Rectal smooth muscle tissue (tissue), 1 donor: Measurements from ENCODE around the gene WBP1L.
"Not testable (repeated sequence)": the region's sequence is repeated elsewhere in the genome, so short reads cannot be mapped to it uniquely, and the experiment has no call there.

Source experiments
- H3K27ac ChIP-seq: one replicate; pipeline ENCODE4 v1.7.0; 2013; ENCODE audit warnings: low read depth, low read length, inconsistent platforms
- H3K27me3 ChIP-seq: one replicate; pipeline ENCODE4 v1.7.0; 2013; ENCODE audit warnings: low read length; ENCODE audit not compliant: control insufficient read depth, insufficient read depth
- H3K36me3 ChIP-seq: one replicate; pipeline ENCODE4 v1.7.0; 2013; ENCODE audit warnings: low read length; ENCODE audit not compliant: control insufficient read depth, insufficient read depth
- H3K4me1 ChIP-seq: one replicate; pipeline ENCODE4 v1.7.0; 2013; ENCODE audit warnings: low read length; ENCODE audit not compliant: control insufficient read depth, insufficient read depth
- H3K4me3 ChIP-seq: one replicate; pipeline ENCODE4 v1.7.0; 2013; ENCODE audit warnings: low read length
- H3K9ac ChIP-seq: one replicate; pipeline ENCODE4 v1.7.0; 2013; ENCODE audit warnings: low read length

The WBP1L gene

GRCh38 chr10:102713814-102714620 is 29.7 kb upstream of the WBP1L start, which contains the start of gene ARL3:
ARL3 (minus strand) TSS chr10:102714397; CDS start chr10:102714275, 122 bp downstream.
- peak within 1 kb of the TSS; percentile 91 for H3K4me3 ChIP-seq
- no peaks in the 10 kb centered on the region for H3K27me3 ChIP-seq
- peaks cover 2% of the 10 kb centered on the region for H3K4me1 ChIP-seq
- H3K36me3 ChIP-seq = no peaks in the 10 kb centered on the region
- H3K9ac ChIP-seq = peak within 1 kb of the TSS; percentile 25
- peak within 1 kb of the TSS; percentile 17 for H3K27ac ChIP-seq

GRCh38 chr10:102714621-102715455 is 28.9 kb upstream of the WBP1L start, which contains the start of gene SFXN2:
SFXN2 (plus strand) TSS chr10:102714636; CDS start chr10:102726637, 12,001 bp downstream.
- Histone ChIP-seq H3K4me1 (peaks cover 2% of the 10 kb centered on the region), H3K36me3 (no peaks in the 10 kb centered on the region), H3K27ac (peak within 1 kb of the TSS; percentile 17), H3K4me3 (peak within 1 kb of the TSS; percentile 91), H3K27me3 (no peaks in the 10 kb centered on the region), H3K9ac (peak within 1 kb of the TSS; percentile 25)

- H3K4me3 ChIP-seq = no peak overlapping the region
- no peak overlapping the region for H3K27ac ChIP-seq
- peaks cover 2% of the 10 kb centered on the region for H3K4me1 ChIP-seq
- H3K9ac ChIP-seq = no peak overlapping the region
- H3K27me3 ChIP-seq = no peaks in the 10 kb centered on the region
- H3K36me3 ChIP-seq = no peaks in the 10 kb centered on the region
Observed at GRCh38 chr10:102715880-102716279, 27.9 kb upstream of the WBP1L start.

DNA sequence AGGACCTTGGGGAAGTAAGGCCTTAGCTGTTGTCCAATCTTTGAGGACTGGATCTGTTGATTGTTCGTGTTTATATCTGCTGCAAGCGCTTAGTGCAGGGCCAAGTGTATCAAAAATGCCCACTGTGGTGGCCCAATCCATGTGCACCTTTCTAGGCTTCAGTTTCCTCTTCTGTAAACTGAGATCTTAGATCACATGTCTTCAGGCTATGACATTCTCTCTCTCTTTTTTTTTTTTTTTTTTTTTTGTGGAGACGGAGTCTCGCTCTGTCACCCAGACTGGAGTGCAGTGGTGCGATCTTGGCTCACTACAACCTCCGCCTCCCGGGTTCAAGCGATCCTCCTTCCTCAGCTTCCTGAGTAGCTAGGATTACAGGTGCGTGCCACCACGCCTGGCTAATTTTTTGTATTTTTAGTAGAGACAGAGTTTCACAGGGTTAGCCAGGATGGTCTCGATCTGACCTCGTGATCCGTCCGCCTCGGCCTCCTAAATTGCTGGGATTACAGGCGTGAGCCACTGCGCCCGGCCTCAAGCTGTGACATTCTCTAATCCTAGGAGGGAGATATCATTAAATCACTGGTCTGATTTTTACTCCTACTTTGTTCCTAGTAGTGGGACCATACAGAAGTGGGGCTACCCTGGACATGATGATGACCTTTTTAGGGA is 26.7 kb upstream of the WBP1L start:
- not testable (repeated sequence) for H3K27ac ChIP-seq, H3K4me3 ChIP-seq, H3K36me3 ChIP-seq, H3K27me3 ChIP-seq, H3K4me1 ChIP-seq, H3K9ac ChIP-seq

DNA sequence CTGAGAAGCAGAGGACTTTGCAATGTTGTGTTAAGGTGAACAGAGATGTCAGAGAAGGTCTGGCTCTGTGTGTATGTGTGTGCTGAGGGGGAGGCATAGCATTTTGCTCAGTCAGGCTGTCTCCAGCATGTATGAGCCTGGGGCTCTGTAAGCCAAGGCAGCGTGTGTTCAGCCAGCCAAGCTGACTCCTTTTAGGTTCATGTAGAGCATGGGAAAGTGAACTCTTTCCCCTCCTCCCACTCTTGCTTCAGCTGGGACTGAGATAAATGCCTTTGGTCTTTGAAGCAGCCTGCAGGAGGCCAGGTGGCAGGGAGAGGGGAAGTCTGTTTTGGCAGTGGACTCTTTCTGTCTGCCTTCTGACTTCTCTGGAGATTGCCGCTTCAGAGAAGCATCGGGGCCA is 25.5 kb upstream of the WBP1L start:
- H3K27me3 ChIP-seq = no peaks in the 10 kb centered on the region
- peaks cover 1% of the 10 kb centered on the region for H3K4me1 ChIP-seq
- H3K27ac ChIP-seq = no peak overlapping the region
- no peak overlapping the region for H3K4me3 ChIP-seq
- H3K9ac ChIP-seq = no peak overlapping the region
- H3K36me3 ChIP-seq = no peaks in the 10 kb centered on the region

- H3K4me1 ChIP-seq = no peaks in the 10 kb centered on the region
- no peaks in the 10 kb centered on the region for H3K36me3 ChIP-seq
- H3K4me3 ChIP-seq = no peak overlapping the region
- no peak overlapping the region for H3K9ac ChIP-seq
- no peaks in the 10 kb centered on the region for H3K27me3 ChIP-seq
- no peak overlapping the region for H3K27ac ChIP-seq
Observed at GRCh38 chr10:102720337-102720736, 23.4 kb upstream of the WBP1L start.

DNA sequence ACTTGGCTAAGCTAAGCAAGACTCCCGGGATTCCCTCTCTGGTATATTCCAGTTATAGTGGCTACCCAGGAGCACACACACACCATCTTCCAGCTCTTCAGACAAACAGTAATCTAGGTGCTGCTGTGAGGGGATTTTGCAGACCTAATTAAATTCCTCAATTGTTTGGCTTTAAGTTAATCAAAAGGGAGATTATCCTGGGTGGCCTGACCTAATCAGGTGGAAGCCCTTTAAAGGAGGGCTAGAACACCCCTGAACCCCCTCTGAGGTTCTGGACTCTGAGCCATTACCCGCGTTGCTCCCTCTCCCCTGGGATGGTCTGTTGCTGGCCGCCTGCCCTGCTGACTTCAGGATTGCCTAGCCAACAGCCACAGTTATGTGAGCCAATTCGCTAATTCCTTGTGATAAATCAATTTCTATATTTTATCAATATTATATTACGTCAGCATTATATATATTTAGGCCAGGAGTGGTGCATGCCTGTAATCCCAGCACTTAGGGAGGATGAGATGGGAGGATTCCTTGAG is 22.9 kb upstream of the WBP1L start:
- Histone ChIP-seq H3K27ac (no peak overlapping the region), H3K36me3 (no peaks in the 10 kb centered on the region), H3K4me3 (no peak overlapping the region), H3K27me3 (no peaks in the 10 kb centered on the region), H3K4me1 (no peaks in the 10 kb centered on the region), H3K9ac (no peak overlapping the region)

- H3K27me3 ChIP-seq = no peaks in the 10 kb centered on the region
- H3K27ac ChIP-seq = no peak overlapping the region
- peaks cover 2% of the 10 kb centered on the region for H3K36me3 ChIP-seq
- no peak overlapping the region for H3K9ac ChIP-seq
- H3K4me1 ChIP-seq = no peaks in the 10 kb centered on the region
- no peak overlapping the region for H3K4me3 ChIP-seq
Observed at GRCh38 chr10:102721954-102722353, 21.8 kb upstream of the WBP1L start.

DNA sequence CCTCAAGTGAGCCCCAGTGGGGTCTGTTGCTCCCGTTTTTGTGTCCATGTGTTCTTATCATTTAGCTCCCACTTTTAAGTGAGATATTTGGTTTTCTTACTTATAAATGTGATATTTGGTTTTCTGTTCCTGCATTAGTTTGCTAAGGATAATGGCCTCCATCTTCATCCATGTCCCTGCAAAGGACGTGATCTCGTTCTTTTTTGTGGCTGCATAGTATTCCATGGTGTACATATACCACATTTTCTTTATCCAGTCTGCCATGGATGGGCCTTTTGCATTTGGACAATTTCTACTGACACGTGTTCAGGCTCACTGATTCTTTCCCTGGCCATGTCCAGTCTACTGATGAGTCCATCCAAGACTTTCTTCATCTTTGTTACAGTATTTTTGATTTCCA is 19.8 kb upstream of the WBP1L start:
- H3K27ac ChIP-seq = no peak overlapping the region
- H3K9ac ChIP-seq = no peak overlapping the region
- H3K27me3 ChIP-seq = no peaks in the 10 kb centered on the region
- no peaks in the 10 kb centered on the region for H3K4me1 ChIP-seq
- no peak overlapping the region for H3K4me3 ChIP-seq
- H3K36me3 ChIP-seq = peaks cover 3% of the 10 kb centered on the region

DNA sequence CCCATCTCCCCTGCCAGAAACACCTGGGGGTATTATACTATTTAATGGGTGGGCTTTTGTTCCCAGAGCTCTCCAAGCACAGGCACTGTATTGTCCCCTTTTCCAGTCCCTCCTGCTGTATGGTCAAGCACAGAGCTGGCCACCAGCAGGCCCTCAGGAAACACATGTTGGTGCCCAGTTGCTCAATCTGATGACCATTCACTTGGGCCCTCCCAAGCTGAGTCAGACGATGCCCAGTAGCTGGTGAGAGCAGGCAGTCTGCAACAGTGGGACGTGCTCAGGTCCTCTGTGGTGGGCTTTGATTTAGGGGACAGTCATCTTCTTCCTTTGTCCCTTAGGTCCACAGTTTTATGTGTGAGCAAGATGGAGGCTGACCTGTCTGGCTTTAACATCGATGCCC is 17.5 kb upstream of the WBP1L start:
- H3K36me3 ChIP-seq = peaks cover 3% of the 10 kb centered on the region
- H3K27me3 ChIP-seq = no peaks in the 10 kb centered on the region
- H3K4me3 ChIP-seq = no peak overlapping the region
- H3K27ac ChIP-seq = no peak overlapping the region
- H3K9ac ChIP-seq = no peak overlapping the region
- H3K4me1 ChIP-seq = no peaks in the 10 kb centered on the region

DNA sequence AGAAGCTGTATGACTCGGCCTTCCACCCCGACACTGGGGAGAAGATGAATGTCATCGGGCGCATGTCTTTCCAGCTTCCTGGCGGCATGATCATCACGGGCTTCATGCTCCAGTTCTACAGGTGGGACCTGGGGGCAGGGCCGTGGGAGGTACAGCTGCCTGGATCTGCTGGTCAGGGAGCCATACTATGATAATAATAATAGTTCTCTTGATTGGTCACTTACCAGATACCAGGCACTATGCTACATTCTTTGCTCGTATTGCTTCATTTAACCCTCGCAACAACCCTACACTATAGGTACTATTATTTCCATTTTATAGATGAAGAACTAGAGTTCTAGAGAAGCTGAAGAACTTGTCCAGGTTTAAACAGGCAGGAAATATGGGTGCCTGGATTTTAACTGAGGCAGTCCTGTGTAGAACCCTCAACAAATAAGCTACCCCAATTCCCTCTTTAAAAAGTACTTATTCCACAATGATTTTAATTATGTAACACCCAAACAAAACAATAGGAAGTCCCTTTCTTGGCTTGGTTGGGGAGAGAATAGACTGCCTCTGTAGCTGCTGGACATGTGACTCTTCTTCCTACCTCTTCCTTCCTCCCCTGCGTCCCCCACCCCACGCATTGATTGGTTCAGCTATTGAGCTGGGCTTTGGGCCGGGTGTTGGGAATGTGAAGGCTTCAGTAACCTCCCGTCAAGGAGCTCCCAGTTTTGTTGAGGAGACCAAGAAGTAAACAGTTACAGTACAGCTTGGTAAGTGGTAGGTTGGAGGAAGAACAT is 16.5 kb upstream of the WBP1L start:
- Histone ChIP-seq H3K9ac (no peak overlapping the region), H3K4me1 (no peaks in the 10 kb centered on the region), H3K4me3 (no peak overlapping the region), H3K27me3 (no peaks in the 10 kb centered on the region), H3K36me3 (peaks cover 3% of the 10 kb centered on the region), H3K27ac (no peak overlapping the region)
